Hepatocyte (in vitro differentiated cells): ENCODE measurements around the gene KLF13.

Experiments used
- CTCF ChIP-seq: fragments of 200-600 bp; sonication (generic); IDR thresholded peaks from 2 replicates; pipeline ENCODE4 v1.5.1; 2016; ENCODE audit warnings: antibody characterized with exemption, mild to moderate bottlenecking; ENCODE audit not compliant: poor library complexity
- EZH2 ChIP-seq: fragments of 200-600 bp; sonication (generic); IDR thresholded peaks from 2 replicates; pipeline ENCODE4 v1.6.1; 2016; ENCODE audit warnings: antibody characterized with exemption, mild to moderate bottlenecking, borderline replicate concordance
- EZH2phosphoT487 ChIP-seq: fragments of 200-600 bp; sonication (generic); IDR thresholded peaks from one replicate; pipeline ENCODE4 v1.6.1; 2018; ENCODE audit warnings: antibody characterized with exemption, mild to moderate bottlenecking, low read depth, moderate library complexity; ENCODE audit not compliant: unreplicated experiment, severe bottlenecking

GRCh38 chr15:31294067-31294466 is 32.6 kb upstream of the KLF13 start:
- TF ChIP-seq CTCF (no peak), EZH2 (no peak), EZH2phosphoT487 (no peak)
